NK-92 treated with Interleukin-12 subunit alpha and Interleukin-12 subunit beta, amount 100 ng/mL, for 24 hours (cell line): ENCODE data around the gene SERINC3.
"Not testable (repeated sequence)": the region's sequence is repeated elsewhere in the genome, so short reads cannot be mapped to it uniquely, and the experiment has no call there.

ENCODE experiments used
- DNase-seq: peaks from one replicate; lab custom pipeline; 2025; lab: John Stamatoyannopoulos, UW

The SERINC3 gene

DNA sequence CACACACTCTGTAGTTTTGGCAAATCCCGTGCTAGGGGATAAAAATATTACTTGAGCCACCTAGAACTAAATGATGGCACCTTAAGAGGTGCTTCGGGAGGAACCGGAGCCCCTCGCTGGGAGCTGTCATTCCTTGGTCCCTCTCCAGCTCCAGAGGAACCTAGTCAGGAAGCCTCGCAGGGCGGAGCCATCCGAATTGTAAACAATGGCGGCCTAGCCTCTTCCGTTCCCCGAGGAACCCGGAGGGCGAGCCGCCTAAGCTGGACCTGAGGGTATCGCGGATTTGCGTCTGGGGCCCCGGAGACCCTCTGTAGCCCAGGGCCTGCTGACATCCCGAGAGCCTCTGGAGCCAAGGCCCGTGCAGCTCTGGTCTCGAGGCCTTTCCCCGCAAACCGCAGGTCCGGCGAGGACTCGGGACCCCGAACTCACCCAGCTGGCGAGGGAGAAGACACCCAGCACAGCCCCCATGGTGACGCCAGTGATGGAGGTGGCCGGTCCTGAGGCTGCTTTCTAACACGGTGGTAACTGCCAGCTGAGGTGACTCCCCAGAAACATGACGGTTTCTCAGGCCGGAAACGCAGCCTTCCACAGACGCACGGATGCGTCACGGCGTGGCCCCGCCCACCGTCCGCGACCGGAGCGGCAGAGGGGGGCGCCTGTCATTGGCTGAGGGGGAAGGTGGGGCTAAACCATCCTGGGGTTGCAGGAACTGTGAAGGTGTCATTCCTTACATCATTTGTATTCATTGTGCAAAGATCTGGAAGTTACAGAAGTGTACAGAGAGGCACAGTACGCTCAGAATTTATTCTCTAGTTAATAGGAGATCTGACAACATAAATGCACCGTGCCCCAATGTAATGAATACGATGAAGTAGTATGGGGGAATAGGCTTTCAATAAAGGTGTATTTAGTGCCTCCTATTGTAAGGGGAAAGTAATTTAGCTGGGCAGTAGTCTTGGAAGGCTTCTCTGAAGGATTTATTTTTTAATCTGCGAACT is at the start of gene SERINC3:
TSS of gene SERINC3 (minus strand) at position 587 of the 998 bp plus-strand sequence. CDS start at position 468, 119 bp downstream.
- DNase-seq: peak; percentile 94

DNA sequence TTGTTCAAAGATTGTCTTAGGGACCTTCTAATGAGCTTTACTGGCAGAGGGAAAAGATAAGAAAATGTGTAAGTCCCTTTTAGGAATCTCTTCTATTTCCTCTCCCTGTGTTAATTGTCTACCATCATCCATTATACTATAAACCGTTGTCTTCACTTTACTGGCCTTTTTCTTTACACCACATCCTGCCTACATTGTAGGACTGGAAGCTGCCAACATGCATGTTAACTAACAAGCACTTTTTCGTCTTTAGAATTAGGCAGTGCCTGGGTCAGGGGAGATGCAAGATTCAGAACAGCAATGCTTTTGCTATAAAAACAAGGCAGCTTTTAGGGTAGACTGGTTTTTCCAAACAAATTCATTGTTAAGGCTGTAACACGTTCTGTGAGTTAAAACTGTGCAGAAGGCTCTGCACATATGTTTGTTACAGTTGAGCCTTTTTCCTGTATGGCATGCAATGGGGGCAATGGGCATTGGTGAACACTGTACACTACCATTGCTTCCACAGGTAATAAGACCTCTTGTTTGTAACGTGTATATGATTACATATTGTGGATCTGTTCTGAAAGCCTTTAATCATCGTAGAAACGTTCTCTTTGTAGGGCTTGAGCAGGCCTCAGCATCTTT is 49.6 kb upstream of the SERINC3 start:
- no peak for DNase-seq

DNA sequence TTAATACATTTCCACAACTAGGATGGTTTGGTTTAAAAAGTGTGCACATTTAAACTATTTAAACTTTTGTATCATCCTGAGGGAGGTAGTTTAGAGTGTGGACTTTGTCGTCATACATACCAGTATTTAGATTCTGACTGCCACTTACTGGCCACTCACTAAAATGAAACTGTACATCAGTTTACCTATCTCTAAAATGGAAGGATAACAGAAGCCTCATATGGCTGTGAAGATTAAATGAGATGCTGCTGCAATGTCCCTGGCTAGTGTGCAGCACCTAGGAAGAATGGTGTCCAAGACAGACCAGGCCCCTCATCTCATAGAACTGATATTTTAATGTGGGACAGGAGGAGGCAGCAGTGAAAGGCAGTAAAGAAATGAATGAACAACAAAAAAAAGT is 48.5 kb upstream of the SERINC3 start:
- DNase-seq: no peak

DNA sequence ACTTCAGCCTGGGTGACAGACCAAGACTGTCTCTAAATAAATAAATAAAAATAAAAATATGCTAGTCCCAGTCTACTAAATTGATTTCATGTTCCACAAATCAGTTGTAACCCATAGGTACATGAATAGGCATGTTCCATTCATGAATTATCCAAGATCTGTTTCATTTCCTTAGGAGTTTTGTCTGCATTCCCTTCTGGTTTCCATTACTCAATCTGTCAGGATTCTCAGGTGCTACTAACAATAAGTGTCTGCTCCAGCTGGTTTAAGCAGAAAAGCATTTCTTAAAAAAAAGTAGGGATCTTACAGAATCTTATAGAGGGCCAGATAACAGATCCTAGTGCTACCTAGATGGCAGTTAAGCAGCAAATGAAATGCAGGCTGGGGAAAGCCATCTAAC is 44.9 kb upstream of the SERINC3 start:
- DNase-seq: no peak

DNA sequence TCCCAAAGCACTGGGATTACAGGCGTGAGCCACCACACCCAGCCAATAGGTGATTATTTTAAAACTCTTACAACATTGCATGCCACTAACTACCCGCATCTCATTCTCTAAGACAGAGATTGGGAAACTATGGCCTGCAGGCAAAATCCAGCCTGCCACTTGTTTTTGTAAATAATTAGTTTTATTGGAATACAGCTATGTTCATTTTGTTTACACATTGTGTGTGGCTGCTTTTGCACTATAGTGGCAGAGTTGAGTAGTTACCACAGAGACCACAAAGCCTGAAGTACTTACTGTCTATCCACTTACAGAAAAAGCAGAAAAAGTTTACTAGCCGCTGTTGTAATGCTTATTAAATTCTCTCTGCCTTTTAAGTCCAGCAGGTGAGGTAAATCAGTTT is 44.1 kb upstream of the SERINC3 start:
- DNase-seq: no peak

DNA sequence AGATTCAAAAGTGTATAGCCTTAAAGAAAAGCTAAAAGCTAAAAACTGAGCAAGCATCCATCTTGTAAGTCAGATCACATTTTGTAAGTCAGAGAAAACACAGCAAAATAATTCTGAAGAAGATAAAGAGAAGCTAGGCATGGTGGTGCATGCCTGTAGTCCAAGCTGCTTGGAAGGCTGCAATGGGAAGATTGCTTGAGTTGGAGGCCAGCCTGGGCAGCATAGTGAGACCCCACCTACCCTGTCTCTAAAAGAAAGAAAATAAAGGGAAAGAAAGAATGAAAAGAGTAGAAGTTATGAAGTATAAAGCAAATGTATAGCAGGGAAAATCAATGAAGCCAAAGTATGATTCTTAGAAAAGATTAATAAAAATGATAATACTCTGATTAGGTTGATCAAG is 40.0 kb upstream of the SERINC3 start:
- no peak for DNase-seq

DNA sequence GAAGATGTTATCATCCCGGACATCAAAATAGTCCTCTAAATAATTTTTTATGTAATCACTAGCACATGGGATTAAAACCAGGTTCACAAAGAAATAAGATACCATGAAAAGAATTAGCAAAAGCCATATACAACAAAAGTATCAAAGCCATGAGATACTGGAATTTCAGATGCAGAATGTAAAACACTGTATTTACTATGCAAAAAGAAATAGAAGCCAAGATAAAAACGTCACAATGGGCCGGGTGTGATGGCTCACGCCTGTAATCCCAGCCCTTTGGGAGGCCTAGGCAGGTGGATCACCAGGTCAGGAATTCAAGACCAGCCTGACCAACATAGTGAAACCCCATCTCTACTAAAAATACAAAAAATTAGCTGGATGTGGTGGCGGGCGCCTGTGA is 38.9 kb upstream of the SERINC3 start:
- DNase-seq: not testable (repeated sequence)

DNA sequence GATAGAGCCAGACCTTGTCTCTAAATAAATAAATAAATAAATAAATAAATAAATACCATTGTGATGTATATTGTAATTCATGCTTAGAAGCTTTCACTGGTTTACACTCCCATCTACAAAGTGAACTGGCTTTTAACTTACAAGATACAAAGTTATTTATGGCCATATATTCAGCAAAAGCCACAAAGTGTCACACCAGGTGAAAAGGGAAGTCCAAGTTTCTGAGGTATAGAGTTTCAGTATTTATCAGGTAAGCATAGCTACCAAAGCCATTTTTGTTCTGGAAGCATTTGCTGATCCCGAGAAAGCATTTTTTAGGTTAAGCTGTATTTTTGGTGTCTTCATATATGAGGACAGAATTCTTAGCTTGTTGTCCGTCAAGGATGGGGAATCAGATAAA is 38.4 kb upstream of the SERINC3 start:
- DNase-seq: no peak

DNA sequence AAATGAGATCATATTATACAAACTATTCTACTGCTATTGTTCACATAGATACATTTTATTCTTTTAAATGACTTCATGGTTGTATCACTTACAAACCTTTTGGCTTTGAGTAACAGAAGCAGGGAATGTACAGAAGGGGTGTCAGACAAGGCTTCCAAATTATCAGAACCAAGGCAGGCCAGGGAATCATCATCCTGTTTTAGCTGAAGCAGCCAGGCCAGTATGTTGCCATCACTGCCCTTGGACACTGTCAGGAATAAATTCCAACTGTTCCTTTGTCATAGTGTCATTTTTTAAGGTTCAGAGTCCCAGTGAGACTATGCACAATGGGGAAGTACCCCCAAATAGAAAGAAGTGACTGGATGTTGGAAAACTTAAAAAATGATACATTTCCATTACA is 37.4 kb upstream of the SERINC3 start:
- DNase-seq: no peak

DNA sequence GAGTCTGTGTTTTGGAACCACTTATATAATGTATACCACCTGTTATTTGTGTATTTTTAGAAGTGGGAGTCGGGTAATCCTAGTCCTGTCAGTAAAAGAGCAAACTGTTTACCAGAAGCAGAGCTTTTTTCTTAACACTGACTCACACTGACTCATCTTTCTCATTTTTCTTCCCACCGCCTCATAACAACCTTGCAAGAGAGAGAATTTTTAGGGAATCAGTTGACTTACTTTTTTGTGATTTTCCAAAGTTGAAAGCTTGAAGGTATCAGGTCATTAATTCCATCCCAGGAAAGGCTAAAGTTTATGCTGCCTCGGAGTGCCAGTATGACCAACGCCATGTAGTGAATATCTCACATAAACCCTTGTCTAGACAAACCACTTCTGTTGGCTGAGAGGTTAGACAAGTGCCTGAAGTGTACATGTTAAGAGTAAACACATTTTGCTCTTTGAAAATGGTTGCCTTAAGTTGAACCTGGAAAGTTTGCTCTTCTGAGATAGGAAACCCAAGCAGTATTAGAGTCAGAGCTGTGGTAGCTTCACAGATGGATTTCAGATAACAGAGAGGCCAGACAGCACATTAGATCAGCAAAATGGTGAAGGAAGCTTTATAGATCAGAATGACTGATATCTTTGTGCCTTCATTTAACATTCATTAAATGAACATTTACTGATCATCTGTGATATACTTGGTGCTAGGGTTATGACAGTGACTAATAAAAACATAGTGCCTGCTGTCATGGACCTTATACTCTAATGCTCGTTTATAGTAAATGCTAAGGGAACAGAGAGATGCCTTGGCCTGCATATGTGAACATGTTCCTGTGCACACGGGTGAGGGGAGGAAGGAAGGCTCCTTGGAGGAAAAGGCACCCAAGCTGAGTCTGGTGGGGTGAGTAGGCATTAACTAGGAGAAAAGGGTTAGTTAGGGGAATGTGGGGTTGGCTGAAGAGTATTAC is 31.4 kb upstream of the SERINC3 start:
- DNase-seq: no peak

DNA sequence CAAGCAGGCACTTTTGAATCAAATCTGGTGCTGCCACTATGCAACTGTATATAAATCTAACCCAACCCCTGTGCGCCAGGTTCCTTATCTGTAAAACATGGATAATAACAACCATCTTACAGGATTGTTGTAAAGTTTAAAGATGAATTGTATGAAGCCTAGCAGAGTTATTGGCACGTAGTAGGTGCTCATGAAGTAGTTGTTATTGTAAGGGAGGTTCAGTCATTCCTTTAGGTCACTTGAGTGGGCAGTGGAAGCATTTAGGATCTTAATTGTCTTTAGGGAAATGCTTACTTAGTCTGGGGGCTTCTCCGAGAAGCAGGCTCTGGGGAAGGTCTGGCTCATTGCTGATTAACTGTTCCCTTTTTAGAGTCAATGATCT is 30.7 kb upstream of the SERINC3 start:
- no peak for DNase-seq

DNA sequence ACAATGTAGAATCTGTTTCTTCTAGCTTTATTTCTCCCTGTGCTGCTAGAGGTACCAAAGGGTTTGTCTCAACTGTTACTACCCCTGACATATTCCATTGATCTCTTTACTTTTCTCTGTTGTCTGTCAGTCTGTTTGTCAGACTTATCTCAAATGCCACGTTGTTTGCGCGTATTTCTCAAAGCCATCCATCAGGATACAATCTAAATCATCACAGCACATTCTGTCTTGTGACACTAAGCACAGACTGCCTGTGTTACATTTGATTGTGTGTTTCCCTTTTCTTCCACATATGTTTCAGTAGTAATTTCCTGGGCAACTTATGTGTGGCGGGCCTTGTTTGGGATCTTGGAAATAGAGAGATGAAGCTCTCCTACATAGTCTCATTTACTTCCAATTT is 30.2 kb upstream of the SERINC3 start:
- DNase-seq: no peak

DNA sequence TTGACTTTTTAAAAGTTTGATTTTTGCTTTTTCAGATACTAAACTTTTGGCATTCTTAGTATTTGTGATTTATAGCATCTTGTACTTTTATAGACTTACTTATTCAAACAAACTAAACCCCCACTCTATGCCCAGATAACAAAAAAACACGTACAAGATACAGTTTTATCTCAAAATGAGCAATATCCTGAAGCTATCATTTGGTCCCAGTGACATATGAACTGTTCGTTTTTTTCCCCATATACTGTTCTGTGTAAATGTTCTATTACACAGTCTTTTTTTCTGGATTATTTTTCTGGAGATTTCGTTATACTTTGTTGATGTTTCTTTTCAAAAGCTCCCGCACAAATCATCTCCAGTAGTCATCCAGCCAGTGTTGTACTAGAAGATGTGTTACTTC is 27.3 kb upstream of the SERINC3 start:
- DNase-seq: no peak

DNA sequence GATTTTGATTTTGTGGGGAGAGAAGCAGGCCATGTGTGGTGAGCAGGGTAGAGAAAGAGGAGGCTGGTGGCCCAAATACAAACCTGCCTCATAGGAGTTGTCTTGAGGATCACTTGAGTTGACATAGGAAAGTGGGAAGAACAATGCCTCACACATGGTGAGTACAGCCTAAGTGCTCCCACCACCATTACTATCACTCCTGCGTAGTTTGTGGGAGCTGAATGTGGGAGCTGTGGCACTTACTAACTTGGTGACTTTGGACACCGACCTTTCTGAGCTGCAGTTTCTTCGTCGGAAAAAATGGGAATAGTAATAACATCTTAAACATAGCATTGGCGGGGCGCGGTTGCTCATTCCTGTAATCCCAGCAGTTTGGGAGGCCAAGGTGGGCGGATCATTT is 25.5 kb upstream of the SERINC3 start:
- no peak for DNase-seq

DNA sequence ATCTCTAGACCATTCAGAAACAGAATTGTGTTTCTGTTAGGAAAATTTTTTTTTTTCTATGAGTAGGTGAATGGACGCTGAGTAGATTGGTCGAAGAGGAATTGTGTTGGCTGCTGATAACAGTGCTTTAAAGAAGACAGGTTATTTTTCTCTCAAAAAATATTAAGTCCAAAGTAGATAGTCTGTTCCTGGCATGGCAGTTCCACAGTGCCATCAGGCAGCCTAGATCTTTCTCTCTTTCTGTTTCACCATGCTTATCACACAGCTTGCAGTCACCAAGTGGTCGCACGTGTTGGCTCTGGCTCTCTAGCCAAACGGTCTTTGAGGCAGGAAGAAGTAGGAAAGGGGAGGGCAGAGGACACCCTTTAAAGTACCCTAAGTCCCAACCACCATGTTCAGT is 22.4 kb upstream of the SERINC3 start:
- no peak for DNase-seq

DNA sequence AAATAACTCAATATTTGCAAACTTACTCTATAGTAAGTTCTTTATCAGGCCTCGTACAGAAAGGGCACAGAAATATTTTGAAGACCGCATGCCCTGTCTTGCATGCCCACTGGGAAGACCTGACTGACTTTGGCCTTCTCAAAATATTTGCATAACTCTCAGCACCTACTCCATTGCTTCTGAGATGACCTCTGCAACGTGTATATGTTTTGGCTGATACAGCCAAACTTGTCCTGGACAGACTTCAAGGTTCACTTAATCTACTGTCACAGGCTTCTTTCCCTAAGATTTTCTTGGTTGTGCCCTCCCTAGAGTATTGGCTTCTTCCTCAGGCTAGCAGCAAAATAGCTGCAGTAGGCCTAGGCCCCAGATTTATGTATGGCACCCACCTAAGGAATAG is 21.5 kb upstream of the SERINC3 start:
- DNase-seq: no peak

DNA sequence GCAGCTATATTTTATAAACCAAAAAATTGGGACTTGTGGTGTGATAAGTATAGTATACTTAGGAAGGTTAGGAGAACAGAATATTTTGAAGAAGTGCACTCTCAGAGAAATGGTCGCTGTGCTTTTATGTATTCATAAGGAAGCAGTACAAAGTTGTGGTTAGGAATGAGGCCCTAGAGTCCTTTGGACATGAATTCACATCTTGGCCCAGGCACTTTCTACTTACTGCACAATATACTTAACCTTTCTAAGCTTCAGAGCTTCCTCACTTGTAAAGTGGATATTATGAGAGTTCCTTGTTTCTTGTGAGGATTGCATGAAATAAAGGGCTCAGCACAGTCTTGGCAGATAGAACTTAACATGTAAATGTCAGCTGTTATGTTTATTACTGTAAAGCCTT is 21.0 kb upstream of the SERINC3 start:
- DNase-seq: no peak

DNA sequence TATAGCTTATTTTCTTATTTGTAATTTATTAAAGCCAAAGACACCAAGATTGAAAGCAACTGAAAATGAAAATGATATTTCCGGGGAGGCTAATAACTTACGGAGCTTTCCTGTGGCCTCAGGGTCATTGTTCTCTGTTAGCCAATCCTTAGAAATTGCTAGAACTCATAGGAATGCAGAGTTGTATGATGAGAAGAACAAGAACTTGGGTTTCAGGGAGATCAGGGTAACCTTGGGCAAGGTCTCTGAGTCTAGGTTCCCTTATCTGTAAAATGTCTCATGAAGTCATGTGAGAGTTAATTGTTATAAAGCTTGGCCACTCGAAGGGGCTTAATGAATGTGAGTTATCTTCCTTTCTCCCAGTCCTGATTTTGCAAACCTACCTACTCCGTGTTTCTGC is 20.1 kb upstream of the SERINC3 start:
- DNase-seq: no peak

DNA sequence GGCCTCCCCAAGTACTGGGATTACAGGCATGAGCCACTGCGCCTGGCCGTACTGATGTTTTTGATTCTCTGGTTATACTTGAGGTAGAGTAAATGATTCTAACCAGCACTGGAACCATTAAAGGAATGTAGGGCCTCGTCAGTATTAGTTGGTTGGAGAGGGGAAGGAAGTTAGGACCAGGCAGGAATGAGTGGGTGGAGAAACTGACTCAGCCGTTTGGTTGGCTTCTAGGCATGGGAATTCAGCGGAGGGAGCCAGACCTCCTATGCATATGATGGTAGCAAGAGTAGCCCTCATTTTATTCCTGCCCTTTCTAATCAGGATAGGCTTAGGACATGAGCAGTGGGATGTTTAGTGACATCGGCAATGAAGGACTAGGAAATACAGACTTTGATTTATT is 19.0 kb upstream of the SERINC3 start:
- no peak for DNase-seq

DNA sequence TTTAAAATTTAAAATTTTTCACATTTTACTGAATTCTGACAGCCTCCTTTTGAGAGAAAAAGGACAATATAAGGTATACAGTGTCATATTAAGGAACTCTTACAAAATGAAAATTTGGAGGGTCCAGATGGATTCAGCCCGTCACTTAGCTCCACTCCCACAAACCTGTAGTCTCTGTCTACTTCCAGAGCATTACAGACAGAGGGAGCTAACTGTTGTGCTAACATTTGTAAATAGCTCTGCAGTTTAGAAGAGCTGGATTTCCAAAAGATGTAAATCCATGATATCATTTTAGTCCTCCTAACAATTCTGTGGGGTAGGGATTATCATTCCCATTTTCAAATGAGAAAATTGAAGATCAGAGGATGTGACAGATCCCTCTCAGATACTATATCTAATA is 16.1 kb upstream of the SERINC3 start:
- no peak for DNase-seq

DNA sequence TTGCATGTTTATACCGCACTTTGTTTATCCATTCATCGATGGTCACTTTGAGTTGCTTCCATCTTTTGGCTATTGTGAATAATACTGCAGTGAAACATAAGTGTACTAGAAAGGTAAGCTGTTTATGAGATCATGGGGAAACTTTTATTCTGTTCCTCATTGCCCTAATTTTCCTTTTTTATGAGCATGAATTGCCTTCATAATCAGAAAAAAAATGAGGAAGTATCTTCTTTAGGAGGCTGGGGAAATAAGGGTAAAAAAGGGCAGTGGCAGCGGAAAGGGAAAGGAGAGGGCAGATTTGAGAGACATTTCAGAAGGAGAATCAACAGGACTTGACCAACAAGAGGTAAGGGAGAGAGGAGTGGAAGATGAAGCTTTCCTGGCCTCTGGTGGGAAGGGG is 14.3 kb upstream of the SERINC3 start:
- DNase-seq: no peak

DNA sequence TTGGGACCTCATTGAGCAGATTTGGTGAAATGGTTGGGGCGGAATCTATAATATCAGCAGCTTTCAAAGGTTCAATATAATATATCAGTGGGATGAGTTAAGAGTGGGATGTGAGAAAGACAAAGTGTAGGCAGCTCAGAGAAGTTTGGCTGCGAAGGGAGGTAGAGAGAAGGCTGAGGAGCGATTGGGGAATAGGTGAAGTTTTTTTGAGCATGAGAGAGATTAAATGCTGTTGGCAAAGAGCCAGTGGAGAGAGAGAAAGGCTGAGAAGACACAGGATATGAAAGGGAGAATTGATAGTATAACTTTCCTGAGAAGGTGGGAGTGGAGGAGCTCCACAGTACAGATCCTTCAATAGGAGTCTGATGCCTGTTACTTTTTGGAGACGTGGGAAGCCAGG is 12.1 kb upstream of the SERINC3 start:
- no peak for DNase-seq
